BLaER1 treated with 17β-estradiol and CSF1 and Interleukin-3, amounts not matched to agents 10 nM and 100 nM (cell line): Measurements from ENCODE around the gene SCGB3A1.

ENCODE experiments used
- H3K27ac ChIP-seq, 11 experiments: shearing (Covaris generic); formaldehyde crosslinking; 2 replicates each; pipeline ENCODE4 v1.8.1; 2022
- H3K27me3 ChIP-seq, 11 experiments: shearing (Covaris generic); formaldehyde crosslinking; 2 replicates each; pipeline ENCODE4 v1.8.1; 2022
- H3K36me3 ChIP-seq, 11 experiments: shearing (Covaris generic); formaldehyde crosslinking; 2 replicates each; pipeline ENCODE4 v1.8.1; 2022
- H3K4me1 ChIP-seq, 10 experiments: shearing (Covaris generic); formaldehyde crosslinking; 2 replicates each; pipeline ENCODE4 v1.8.1; 2022
- H3K4me2 ChIP-seq, 11 experiments: shearing (Covaris generic); formaldehyde crosslinking; 2 replicates each; pipeline ENCODE4 v1.8.1; 2022
- H3K4me3 ChIP-seq, 10 experiments: shearing (Covaris generic); formaldehyde crosslinking; 2 replicates each; pipeline ENCODE4 v1.8.1; 2022
- H3K9ac ChIP-seq, 11 experiments: shearing (Covaris generic); formaldehyde crosslinking; 2 replicates each; pipeline ENCODE4 v1.8.1; 2022
- H3K9me3 ChIP-seq, 11 experiments: shearing (Covaris generic); formaldehyde crosslinking; replicated peaks in 1 of 11; 2 replicates each; pipeline ENCODE4 v1.8.1; 2022
- H4K20me1 ChIP-seq, 11 experiments: shearing (Covaris generic); formaldehyde crosslinking; 2 replicates each; pipeline ENCODE4 v1.8.1; 2022
- Cebpa-rat ChIP-seq, 11 experiments: shearing (Covaris generic); IDR thresholded peaks; 2 replicates each; pipeline ENCODE4 v1.8.1; 2022

The SCGB3A1 gene

DNA sequence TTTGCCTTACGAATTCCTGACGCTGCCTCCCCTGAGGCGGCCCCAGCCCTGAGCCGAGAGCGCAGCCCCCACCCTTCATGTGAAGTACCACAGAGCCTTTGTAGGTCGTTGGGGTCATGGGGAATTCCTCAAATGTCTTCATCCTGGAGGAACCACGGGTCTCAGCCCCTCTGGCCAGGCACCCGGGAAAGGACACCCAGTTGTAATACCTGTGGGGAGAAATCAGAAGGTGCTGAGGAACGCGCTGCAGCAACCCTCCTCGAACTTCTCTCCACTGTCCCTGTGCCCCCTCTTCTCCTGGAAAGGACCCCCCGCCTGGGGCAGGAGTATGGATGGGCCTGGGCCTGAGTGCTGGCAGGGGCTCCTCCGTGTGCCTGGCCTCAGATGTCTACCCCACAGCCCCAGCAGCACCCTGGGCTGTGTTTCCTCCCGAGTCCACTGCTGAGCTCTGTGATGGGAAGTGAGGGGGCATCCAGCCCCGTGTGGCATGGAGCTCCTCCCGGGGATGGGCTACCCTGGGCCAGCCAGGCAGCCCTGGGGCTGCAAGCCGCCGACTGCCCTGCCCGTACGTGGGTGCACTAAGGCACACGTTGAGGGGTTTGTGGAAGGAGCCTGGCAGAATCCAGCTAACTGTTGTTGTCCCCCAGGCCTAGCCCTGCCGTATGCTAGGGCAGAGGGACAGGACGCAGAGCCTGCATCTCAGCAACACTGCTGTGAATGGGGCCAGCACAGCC lies 18.7 kb upstream of the SCGB3A1 start:
- no peak overlapping the region for H3K4me3 ChIP-seq
- no peaks in the 10 kb centered on the region; a peak in 1 of 22 replicates for H4K20me1 ChIP-seq
- no peaks in the 10 kb centered on the region for H3K9me3 ChIP-seq
- H3K27me3 ChIP-seq, result no peaks in the 10 kb centered on the region
- H3K4me1 ChIP-seq, result no peaks in the 10 kb centered on the region; a peak in 1 of 20 replicates
- no peak overlapping the region for H3K27ac ChIP-seq
- TF ChIP-seq Cebpa-rat (IDR thresholded peaks at IDR 0.05), result no peak
- no peak overlapping the region for H3K9ac ChIP-seq
- no peak overlapping the region for H3K4me2 ChIP-seq
- H3K36me3 ChIP-seq, result no peaks in the 10 kb centered on the region

DNA sequence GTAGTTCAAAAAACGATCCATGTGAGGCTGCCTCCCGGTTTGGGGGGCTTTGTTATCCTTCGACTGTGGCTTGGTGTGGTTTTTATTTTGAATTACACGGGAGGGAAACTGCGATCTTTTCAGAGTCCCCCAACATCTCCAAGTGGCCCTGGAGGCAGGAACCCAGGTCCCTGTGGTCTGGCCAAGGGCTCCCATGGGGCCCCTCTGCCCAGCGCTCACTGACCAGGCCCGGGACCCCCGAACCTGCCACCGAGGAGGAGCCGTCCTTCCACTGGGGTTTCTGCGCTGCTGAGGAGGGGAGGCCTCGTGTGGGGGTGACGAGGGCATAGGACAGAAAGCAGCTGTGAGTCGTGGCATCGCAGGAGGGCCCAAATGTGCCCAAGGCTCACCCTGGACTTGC lies 18.1 kb upstream of the SCGB3A1 start:
- Histone ChIP-seq H3K4me1 (no peaks in the 10 kb centered on the region; a peak in 1 of 20 replicates), H3K27me3 (no peaks in the 10 kb centered on the region)

DNA sequence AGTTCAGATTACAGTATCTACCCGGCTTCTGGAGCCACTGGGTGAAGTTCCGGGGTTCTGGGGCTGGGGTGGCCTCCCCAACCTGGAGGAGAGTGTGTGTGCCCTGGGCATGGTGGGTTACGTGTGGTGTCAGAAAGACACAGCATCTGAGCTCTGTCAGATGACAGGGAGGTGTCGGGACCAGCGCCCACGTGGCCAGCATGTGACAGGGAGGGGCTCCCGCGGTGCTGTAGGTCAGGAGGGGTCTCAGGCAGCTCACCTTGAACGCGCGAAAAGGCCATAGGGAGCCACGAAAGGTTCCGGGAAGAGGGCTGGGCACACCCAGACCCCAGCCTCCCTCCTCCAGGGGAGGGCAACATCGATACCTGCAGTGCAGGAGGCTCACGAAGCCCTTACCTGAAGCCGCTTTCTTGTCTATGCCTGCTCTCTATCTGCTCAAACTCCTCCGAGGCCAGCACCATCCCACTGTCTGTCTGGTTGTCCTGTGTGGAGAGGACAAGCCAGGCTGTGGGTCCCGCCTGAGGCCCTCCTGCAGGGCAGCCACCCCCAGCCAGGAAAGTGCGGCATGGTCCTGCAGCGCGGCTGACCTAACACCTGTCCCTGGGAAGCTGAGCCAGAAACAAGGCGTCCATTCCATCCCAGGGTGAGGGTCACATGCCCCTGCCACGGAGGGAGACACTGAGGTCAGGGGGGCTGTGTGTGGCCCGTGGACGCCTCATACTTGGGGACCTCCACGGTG lies 17.4 kb upstream of the SCGB3A1 start:
- H3K4me3 ChIP-seq, result no peak overlapping the region
- H3K4me1 ChIP-seq, result no peaks in the 10 kb centered on the region; a peak in 1 of 20 replicates
- H3K27ac ChIP-seq, result no peak overlapping the region
- TF ChIP-seq Cebpa-rat (IDR thresholded peaks at IDR 0.05), result no peak
- no peaks in the 10 kb centered on the region for H3K9me3 ChIP-seq
- H3K4me2 ChIP-seq, result no peak overlapping the region
- H3K27me3 ChIP-seq, result no peaks in the 10 kb centered on the region
- H4K20me1 ChIP-seq, result no peaks in the 10 kb centered on the region; a peak in 1 of 22 replicates
- H3K36me3 ChIP-seq, result no peaks in the 10 kb centered on the region
- H3K9ac ChIP-seq, result no peak overlapping the region

More for the DNA sequence above, 18.1 kb upstream of the SCGB3A1 start:
- Histone ChIP-seq H3K36me3 (no peaks in the 10 kb centered on the region), H3K4me3 (no peak overlapping the region), H3K9me3 (no peaks in the 10 kb centered on the region), H3K9ac (no peak overlapping the region), H4K20me1 (no peaks in the 10 kb centered on the region; a peak in 1 of 22 replicates), H3K27ac (no peak overlapping the region), H3K4me2 (no peak overlapping the region)
- TF ChIP-seq Cebpa-rat (IDR thresholded peaks at IDR 0.05), result no peak

DNA sequence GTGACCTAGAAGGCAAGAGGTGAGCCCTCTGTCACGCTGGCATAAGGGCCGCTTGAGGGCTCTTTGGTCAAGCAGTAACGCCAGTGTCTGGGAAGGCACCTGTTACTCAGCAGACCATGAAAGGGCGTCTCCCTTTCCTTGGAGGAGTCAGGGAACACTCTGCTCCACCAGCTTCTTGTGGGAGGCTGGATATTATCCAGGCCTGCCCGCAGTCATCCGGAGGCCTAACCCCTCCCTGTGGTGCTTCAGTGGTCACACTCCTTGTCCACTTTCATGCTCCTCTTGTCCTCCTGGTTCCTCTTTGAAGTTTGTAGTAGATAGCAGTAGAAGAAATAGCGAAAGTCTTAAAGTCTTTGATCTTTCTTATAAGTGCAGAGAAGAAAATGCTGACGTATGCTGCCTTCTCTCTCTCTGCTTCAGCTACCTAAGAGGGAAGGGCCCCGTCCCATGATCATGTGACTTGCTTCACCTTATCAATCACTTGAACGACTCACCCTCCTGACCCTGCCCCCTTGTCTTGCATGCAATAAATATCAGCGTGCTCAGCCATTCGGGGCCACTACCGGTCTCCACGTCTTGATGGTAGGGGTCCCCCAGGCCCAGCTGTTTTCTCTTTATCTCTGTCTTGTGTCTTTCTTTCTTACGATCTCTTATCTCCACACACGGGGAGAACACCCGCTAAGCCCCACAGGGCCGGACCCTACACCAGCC lies 16.7 kb upstream of the SCGB3A1 start:
- no peaks in the 10 kb centered on the region for H3K9me3 ChIP-seq
- no peak overlapping the region for H3K4me3 ChIP-seq
- H3K9ac ChIP-seq, result no peak overlapping the region
- no peak overlapping the region for H3K27ac ChIP-seq
- H3K36me3 ChIP-seq, result no peaks in the 10 kb centered on the region
- TF ChIP-seq Cebpa-rat (IDR thresholded peaks at IDR 0.05), result no peak
- no peaks in the 10 kb centered on the region for H3K27me3 ChIP-seq
- no peaks in the 10 kb centered on the region; a peak in 1 of 20 replicates for H3K4me1 ChIP-seq
- no peaks in the 10 kb centered on the region; a peak in 1 of 22 replicates for H4K20me1 ChIP-seq
- no peak overlapping the region for H3K4me2 ChIP-seq

DNA sequence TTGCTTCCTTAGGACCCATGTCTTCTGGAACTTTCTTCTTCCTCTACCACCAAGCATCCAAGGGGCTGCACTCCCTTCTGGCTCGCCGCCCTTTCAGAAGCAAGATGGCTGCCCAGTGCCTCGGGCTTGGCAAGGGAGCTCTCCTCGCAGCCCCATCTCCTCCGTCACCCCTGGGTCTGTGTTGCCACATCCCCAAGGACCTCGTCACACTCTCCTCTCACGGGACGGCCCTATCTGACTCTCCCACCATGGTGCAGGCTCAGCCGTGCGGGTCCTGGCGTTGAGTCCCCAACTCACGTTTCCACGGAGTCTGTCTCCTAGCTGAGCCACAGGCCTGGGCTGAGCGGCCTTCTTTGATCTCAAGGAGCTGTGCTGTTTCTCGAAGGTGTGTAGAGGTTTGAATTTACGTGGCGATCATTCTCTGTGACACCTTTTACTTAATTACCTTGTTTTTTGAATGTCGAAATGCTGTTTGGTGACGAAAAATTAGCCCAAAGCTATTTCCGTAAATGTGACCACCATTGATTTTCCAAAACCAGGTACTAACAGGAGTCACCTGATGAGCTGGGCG lies 15.0 kb upstream of the SCGB3A1 start:
- Histone ChIP-seq H4K20me1 (no peaks in the 10 kb centered on the region), H3K4me2 (no peak overlapping the region), H3K4me3 (no peak overlapping the region), H3K27me3 (no peaks in the 10 kb centered on the region), H3K27ac (no peak overlapping the region), H3K9ac (no peak overlapping the region), H3K4me1 (no peaks in the 10 kb centered on the region; a peak in 1 of 20 replicates), H3K9me3 (no peaks in the 10 kb centered on the region), H3K36me3 (no peaks in the 10 kb centered on the region)
- TF ChIP-seq Cebpa-rat (IDR thresholded peaks at IDR 0.05), result no peak

DNA sequence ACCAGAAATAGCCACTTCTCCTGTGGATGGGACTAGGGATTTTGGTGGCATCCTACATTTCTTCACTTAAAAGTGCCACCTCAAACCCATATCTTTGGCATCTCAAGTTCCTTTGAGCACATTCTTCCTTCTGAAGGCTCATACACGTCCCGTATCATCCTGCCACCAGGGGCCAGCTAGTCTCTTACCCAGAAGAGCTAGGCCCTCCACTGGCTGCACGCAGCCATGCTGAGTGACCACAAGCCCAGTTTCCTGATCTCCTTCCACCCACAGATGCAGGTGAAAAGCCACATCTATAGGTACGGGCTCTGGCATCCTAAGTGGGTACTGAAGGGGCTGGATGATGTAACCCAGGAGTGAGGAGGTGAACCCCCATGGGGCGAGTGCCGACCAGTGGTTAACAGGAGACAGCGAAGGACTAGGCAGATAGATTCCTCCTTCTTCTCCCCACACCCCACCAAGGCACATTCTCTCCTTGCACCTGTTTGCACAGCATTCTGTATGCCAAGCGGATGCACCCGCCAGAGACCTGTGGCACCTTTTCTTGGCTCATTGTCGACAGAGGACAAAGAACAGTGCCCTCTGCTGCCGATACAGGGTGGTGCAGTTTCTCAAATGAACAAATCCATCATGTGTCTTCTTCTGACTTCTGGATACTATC lies 14.4 kb upstream of the SCGB3A1 start:
- Histone ChIP-seq H3K27me3 (no peaks in the 10 kb centered on the region), H3K4me1 (peaks cover 0 to 2% (median under 1%) of the 10 kb centered on the region in 10 experiments; a peak in 9 of 20 replicates), H3K4me3 (no peak overlapping the region), H3K4me2 (no peak overlapping the region), H3K9me3 (no peaks in the 10 kb centered on the region), H3K9ac (no peak overlapping the region), H4K20me1 (no peaks in the 10 kb centered on the region), H3K27ac (no peak overlapping the region), H3K36me3 (no peaks in the 10 kb centered on the region)
- no peak for TF ChIP-seq Cebpa-rat (IDR thresholded peaks at IDR 0.05)

DNA sequence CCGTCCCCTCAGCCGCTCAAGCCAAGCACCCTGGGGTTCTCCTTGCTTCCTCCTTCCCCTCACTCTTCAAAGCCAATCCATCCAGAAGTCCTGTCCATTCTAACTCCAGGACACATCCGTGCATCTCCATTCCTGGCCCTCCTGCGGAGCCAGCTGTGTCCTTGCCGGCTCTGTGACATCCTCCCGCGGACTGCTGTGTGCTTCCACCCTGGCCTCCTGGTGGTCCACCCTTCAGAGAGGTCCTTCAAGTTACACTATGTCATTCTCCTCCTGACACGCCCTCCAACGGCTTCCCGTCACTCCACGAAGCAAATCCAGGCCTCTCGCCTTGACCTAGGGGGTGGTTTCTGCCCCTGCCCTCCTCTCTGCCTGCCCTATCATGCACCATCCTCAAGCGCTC lies 13.0 kb upstream of the SCGB3A1 start:
- no peak overlapping the region for H3K4me2 ChIP-seq
- H4K20me1 ChIP-seq, result no peaks in the 10 kb centered on the region
- H3K9ac ChIP-seq, result no peak overlapping the region
- no peaks in the 10 kb centered on the region for H3K27me3 ChIP-seq
- H3K4me3 ChIP-seq, result no peak overlapping the region
- H3K4me1 ChIP-seq, result peaks cover 0 to 15% (median 14%) of the 10 kb centered on the region in 10 experiments; a peak in 16 of 20 replicates
- TF ChIP-seq Cebpa-rat (IDR thresholded peaks at IDR 0.05), result no peak
- no peaks in the 10 kb centered on the region for H3K36me3 ChIP-seq
- no peak overlapping the region for H3K27ac ChIP-seq
- H3K9me3 ChIP-seq, result no peaks in the 10 kb centered on the region

DNA sequence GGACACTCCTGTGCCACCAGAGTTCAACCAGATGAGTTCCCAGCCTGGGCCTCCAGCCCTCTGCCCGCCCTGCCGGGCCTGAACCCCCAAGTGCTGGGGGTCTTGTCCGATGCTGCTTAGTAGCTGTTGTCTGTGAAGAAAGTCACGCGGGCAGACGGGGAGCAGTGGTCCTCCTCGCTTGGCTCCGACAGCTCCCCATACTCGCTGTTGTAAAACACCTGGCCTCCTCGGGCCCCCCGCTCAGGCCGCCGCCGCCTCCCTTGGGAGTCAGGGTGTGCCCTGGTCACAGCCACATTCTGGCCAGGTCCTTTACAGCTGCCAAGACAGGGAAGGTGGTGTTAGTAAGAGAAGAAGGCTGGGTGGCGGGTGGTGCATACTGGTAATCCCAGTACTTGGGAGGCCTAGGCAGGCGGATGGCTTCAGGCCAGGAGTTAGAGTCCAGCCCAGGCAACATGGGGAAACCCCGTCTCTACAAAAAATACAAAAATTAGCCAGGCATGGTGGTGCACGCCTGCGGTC lies 11.8 kb upstream of the SCGB3A1 start:
- no peaks in the 10 kb centered on the region for H4K20me1 ChIP-seq
- H3K27ac ChIP-seq, result no peak overlapping the region
- no peak overlapping the region for H3K4me2 ChIP-seq
- TF ChIP-seq Cebpa-rat (IDR thresholded peaks at IDR 0.05), result no peak
- peaks cover 0 to 27% (median 22%) of the 10 kb centered on the region in 10 experiments; a peak in 16 of 20 replicates for H3K4me1 ChIP-seq
- H3K27me3 ChIP-seq, result no peaks in the 10 kb centered on the region
- H3K36me3 ChIP-seq, result no peaks in the 10 kb centered on the region
- H3K4me3 ChIP-seq, result no peak overlapping the region
- H3K9me3 ChIP-seq, result no peaks in the 10 kb centered on the region
- H3K9ac ChIP-seq, result no peak overlapping the region
